ENCODE results near the gene CEPT1. TPM values are rescaled to one million over a fixed set of nuclear protein-coding genes. Genes with fewer than 3 reads are reported as not detected.

Gene CEPT1
- total and polyA plus RNA-seq, 2 donors (not counting 3 experiments of a cell fraction or from before 2014, with no cell fraction given): 13.6 to 29.1 TPM

- no peaks in the 10 kb centered on the region for H4K20me1 ChIP-seq (replicated peaks; ENCODE audit: control insufficient read depth, extremely low read depth, insufficient read depth, low read length)
- no peaks in the 10 kb centered on the region for H3K79me2 ChIP-seq (ENCODE audit: control insufficient read depth, insufficient read depth, low read length)
- no peak overlapping the region for H3K4me3 ChIP-seq (replicated peaks in 1 of 3; ENCODE audit: insufficient read depth in 1 of 3, low read depth in 1 of 3, low read length in 3 of 3)
- no TSS peak for BruUV-seq (replicated peaks)
- H3K9me3 ChIP-seq (replicated peaks; ENCODE audit: control insufficient read depth, insufficient read depth, low read length): no peaks in the 10 kb centered on the region
- no peaks in the 10 kb centered on the region for H3K9me1 ChIP-seq (replicated peaks; ENCODE audit: control insufficient read depth, extremely low read depth, insufficient read depth, low read length)
- dilution Hi-C loops (cut with MboI; ENCODE audit: extremely low pct_ligation_motif_present, low sequenced_read_pairs) (no loop called here), intact Hi-C loops (cut with micrococcal nuclease) (no loop called here)
- ChIA-PET CTCF (interaction anchor here (1.0 to 1.3 kb wide), 3 partner anchors 9 to 25 kb away, joined by 3 to 4 read pairs (median 4); no protein-coding TSS in a partner anchor), POLR2A (no interaction called here)
- TF ChIP-seq, protein P1, sequence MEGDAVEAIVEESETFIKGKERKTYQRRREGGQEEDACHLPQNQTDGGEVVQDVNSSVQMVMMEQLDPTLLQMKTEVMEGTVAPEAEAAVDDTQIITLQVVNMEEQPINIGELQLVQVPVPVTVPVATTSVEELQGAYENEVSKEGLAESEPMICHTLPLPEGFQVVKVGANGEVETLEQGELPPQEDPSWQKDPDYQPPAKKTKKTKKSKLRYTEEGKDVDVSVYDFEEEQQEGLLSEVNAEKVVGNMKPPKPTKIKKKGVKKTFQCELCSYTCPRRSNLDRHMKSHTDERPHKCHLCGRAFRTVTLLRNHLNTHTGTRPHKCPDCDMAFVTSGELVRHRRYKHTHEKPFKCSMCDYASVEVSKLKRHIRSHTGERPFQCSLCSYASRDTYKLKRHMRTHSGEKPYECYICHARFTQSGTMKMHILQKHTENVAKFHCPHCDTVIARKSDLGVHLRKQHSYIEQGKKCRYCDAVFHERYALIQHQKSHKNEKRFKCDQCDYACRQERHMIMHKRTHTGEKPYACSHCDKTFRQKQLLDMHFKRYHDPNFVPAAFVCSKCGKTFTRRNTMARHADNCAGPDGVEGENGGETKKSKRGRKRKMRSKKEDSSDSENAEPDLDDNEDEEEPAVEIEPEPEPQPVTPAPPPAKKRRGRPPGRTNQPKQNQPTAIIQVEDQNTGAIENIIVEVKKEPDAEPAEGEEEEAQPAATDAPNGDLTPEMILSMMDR (IDR thresholded peaks at IDR 0.05; ENCODE audit: extremely low read depth in 1 of 2, insufficient read depth in 1 of 2, low read depth in 1 of 2, low read length in 2 of 2): peak; percentile 16 to 42
- no peak for TF ChIP-seq POLR2A (IDR thresholded peaks at IDR 0.05; ENCODE audit: low read depth, low read length)
- DNase-seq (ENCODE audit: low read depth, low spot score) (no peak), FAIRE-seq (no peak)
- no peak overlapping the region for H3K4me2 ChIP-seq (ENCODE audit: insufficient read depth, low read length)
- H3K27me3 ChIP-seq (ENCODE audit: control insufficient read depth in 2 of 2, insufficient read depth in 2 of 2, low read length in 2 of 2): peaks cover 5 to 6% of the 10 kb centered on the region in 2 experiments
- H2AFZ ChIP-seq (ENCODE audit: low read depth, low read length): no peak overlapping the region
- no peaks in the 10 kb centered on the region for H3K36me3 ChIP-seq (ENCODE audit: control insufficient read depth in 2 of 2, extremely low read depth in 1 of 2, insufficient read depth in 2 of 2, low read length in 2 of 2)
- H3K27ac ChIP-seq (ENCODE audit: insufficient read depth, low read depth, low read length): no peak overlapping the region
- no peaks in the 10 kb centered on the region for H3K4me1 ChIP-seq (ENCODE audit: control insufficient read depth, extremely low read depth, insufficient read depth, low read length)
- no peak overlapping the region for H3K9ac ChIP-seq (replicated peaks; ENCODE audit: extremely low read depth, insufficient read depth, low read length)
These were observed 57.7 kb downstream of the CEPT1 start for GRCh38 chr1:111197598-111198284.

DNA sequence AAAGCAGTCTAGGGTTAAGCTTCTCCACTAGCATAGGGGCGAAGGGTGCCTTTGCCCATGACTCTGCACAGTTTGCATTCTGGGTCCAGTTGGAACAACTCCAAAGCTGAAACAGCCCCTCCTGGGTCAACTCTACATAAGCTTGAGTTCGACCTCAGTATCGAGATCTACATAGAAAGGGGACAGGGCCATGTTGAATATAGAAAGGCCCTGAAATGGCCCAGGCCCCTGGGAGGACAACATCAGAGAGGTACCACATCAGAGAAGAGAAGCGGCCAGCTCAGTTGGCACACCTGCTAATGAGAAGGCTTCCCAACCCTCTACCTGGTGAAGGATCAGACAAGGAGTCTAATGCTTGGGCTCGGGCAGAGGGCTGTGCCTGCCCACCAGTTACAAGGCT, 58.8 kb downstream of the CEPT1 start:
- no peak overlapping the region for H3K27ac ChIP-seq (ENCODE audit: insufficient read depth, low read depth, low read length)
- intact Hi-C loops (cut with micrococcal nuclease): no loop called here
- dilution Hi-C loops (cut with MboI; ENCODE audit: extremely low pct_ligation_motif_present, low sequenced_read_pairs): no loop called here
- no peaks in the 10 kb centered on the region for H4K20me1 ChIP-seq (replicated peaks; ENCODE audit: control insufficient read depth, extremely low read depth, insufficient read depth, low read length)
- H3K27me3 ChIP-seq (ENCODE audit: control insufficient read depth in 2 of 2, insufficient read depth in 2 of 2, low read length in 2 of 2): peaks cover 2 to 7% of the 10 kb centered on the region in 2 experiments
- H2AFZ ChIP-seq (ENCODE audit: low read depth, low read length): no peak overlapping the region
- no peak overlapping the region for H3K4me2 ChIP-seq (ENCODE audit: insufficient read depth, low read length)
- no TSS peak for BruUV-seq (replicated peaks)
- no peaks in the 10 kb centered on the region for H3K9me1 ChIP-seq (replicated peaks; ENCODE audit: control insufficient read depth, extremely low read depth, insufficient read depth, low read length)
- no peaks in the 10 kb centered on the region for H3K36me3 ChIP-seq (ENCODE audit: control insufficient read depth in 2 of 2, extremely low read depth in 1 of 2, insufficient read depth in 2 of 2, low read length in 2 of 2)
- H3K9ac ChIP-seq (replicated peaks; ENCODE audit: extremely low read depth, insufficient read depth, low read length): no peak overlapping the region
- DNase-seq (ENCODE audit: low read depth, low spot score): no peak
- no peak for TF ChIP-seq MAX (IDR thresholded peaks at IDR 0.05; ENCODE audit: insufficient read depth, insufficient read length)
- TF ChIP-seq, protein P1 (IDR thresholded peaks at IDR 0.05; ENCODE audit: extremely low read depth in 1 of 2, insufficient read depth in 1 of 2, low read depth in 1 of 2, low read length in 2 of 2): no peak
- TF ChIP-seq POLR2AphosphoS5 (IDR thresholded peaks at IDR 0.05; ENCODE audit: insufficient read depth, low read depth, low read length): no peak
- TF ChIP-seq MYC (IDR thresholded peaks at IDR 0.05; ENCODE audit: low read depth, low read length): no peak
- TF ChIP-seq GATA2 (IDR thresholded peaks at IDR 0.05; ENCODE audit: insufficient read depth, insufficient read length, low read depth, low read length): no peak
- TF ChIP-seq EZH2 (IDR thresholded peaks at IDR 0.05; ENCODE audit: borderline replicate concordance, low read depth, low read length, severe bottlenecking): no peak
- TF ChIP-seq FOS (IDR thresholded peaks at IDR 0.05; ENCODE audit: borderline replicate concordance, insufficient read depth, low read length): no peak
- no peak for TF ChIP-seq JUN (IDR thresholded peaks at IDR 0.05; ENCODE audit: borderline replicate concordance, insufficient read depth, insufficient read length, low read depth)
- TF ChIP-seq POLR2A (IDR thresholded peaks at IDR 0.05; ENCODE audit: low read depth, low read length): no peak
- H3K4me3 ChIP-seq (replicated peaks in 1 of 3; ENCODE audit: insufficient read depth in 1 of 3, low read depth in 1 of 3, low read length in 3 of 3): no peak overlapping the region
- no peaks in the 10 kb centered on the region for H3K4me1 ChIP-seq (ENCODE audit: control insufficient read depth, extremely low read depth, insufficient read depth, low read length)
- no peaks in the 10 kb centered on the region for H3K79me2 ChIP-seq (ENCODE audit: control insufficient read depth, insufficient read depth, low read length)
- FAIRE-seq: no peak
- ChIA-PET CTCF (interaction anchor here (1.0 to 1.3 kb wide), 2 partner anchors 8 to 24 kb away, joined by 3 to 4 read pairs; no protein-coding TSS in a partner anchor), POLR2A (no interaction called here)
- no peaks in the 10 kb centered on the region for H3K9me3 ChIP-seq (replicated peaks; ENCODE audit: control insufficient read depth, insufficient read depth, low read length)

Data from endothelial cell of umbilical vein (primary cell).